IMR-90 (cell line): ENCODE data around the gene PPP1R16B. TPM values are rescaled to one million over a fixed set of nuclear protein-coding genes. Genes with fewer than 3 reads are reported as not detected.

ENCODE experiments used
- ATAC-seq: fragments of 200-7000 bp; cut with Tn5 transposase; 2 replicates; pipeline ENCODE4 v1.9.1; 2020; ENCODE audit warnings: low read depth, mild to moderate bottlenecking, moderate library complexity
- BruUV-seq: library from RNA; stranded (reverse); fragments of 400-500 nt; replicated peaks from 2 replicates; lab custom pipeline; 2021; lab: Mats Ljungman, UMichigan
- CTCF ChIA-PET: fragments of 300-600 bp; formaldehyde crosslinking; extraction: SDS; loops from one replicate; lab custom pipeline; 2021; ENCODE audit warnings: antibody characterized with exemption; lab: Yijun Ruan, JAX
- POLR2A ChIA-PET: fragments of 300-600 bp; sonication (Branson Sonifier 250); formaldehyde crosslinking; loops from one replicate; lab custom pipeline; 2022; ENCODE audit warnings: antibody characterized with exemption; ENCODE audit not compliant: unreplicated experiment; lab: Charles Lee
- DNase-seq: peaks from one replicate; pipeline ENCODE4 v3.0.0; 2013
- H2AFZ ChIP-seq: replicated peaks from 2 replicates; pipeline ENCODE3; 2013; ENCODE audit warnings: low read length, mild to moderate bottlenecking; ENCODE audit not compliant: poor library complexity
- H2AK5ac ChIP-seq: 2 replicates; pipeline ENCODE4 v1.6.1; 2013; ENCODE audit warnings: low read depth, low read length, inconsistent platforms
- H2AK9ac ChIP-seq: replicated peaks from 2 replicates; pipeline ENCODE3; 2013; ENCODE audit warnings: mild to moderate bottlenecking, low read depth, low read length, moderate library complexity; ENCODE audit not compliant: poor library complexity
- H2BK120ac ChIP-seq: 2 replicates; pipeline ENCODE4 v1.6.1; 2013; ENCODE audit warnings: low read depth, low read length, inconsistent platforms
- H2BK15ac ChIP-seq: 3 replicates; pipeline ENCODE4 v1.6.1; 2013; ENCODE audit warnings: low read depth, low read length, inconsistent platforms
- H2BK20ac ChIP-seq: 2 replicates; pipeline ENCODE4 v1.6.1; 2013; ENCODE audit warnings: low read depth, mild to moderate bottlenecking, inconsistent platforms, low read length, moderate library complexity
- H2BK5ac ChIP-seq: 2 replicates; pipeline ENCODE4 v1.6.1; 2013; ENCODE audit warnings: mild to moderate bottlenecking, low read depth, low read length, inconsistent platforms; ENCODE audit not compliant: poor library complexity, severe bottlenecking
- H3K14ac ChIP-seq: replicated peaks from 2 replicates; pipeline ENCODE4 v1.6.1; 2013; ENCODE audit warnings: low read depth, low read length, inconsistent platforms
- H3K18ac ChIP-seq: 2 replicates; pipeline ENCODE4 v1.6.1; 2013; ENCODE audit warnings: low read depth, low read length, control low read depth
- H3K23ac ChIP-seq: 2 replicates; pipeline ENCODE4 v1.6.1; 2013; ENCODE audit warnings: low read depth, low read length, inconsistent platforms
- H3K27ac ChIP-seq: 2 replicates; pipeline ENCODE4 v1.5.1; 2013; ENCODE audit warnings: mild to moderate bottlenecking, control low read depth, low read length; ENCODE audit not compliant: insufficient read depth
- H3K27me3 ChIP-seq: 2 replicates; pipeline ENCODE4 v1.6.1; 2013; ENCODE audit warnings: low read length; ENCODE audit not compliant: control insufficient read depth, insufficient read depth
- H3K36me3 ChIP-seq: 2 replicates; pipeline ENCODE4 v1.6.1; 2013; ENCODE audit warnings: low read length, mixed read lengths; ENCODE audit not compliant: control insufficient read depth, insufficient read depth
- H3K4ac ChIP-seq: 2 replicates; pipeline ENCODE4 v1.6.1; 2013; ENCODE audit warnings: low read depth, low read length, inconsistent platforms
- H3K4me1 ChIP-seq: 2 replicates; pipeline ENCODE4 v1.6.1; 2013; ENCODE audit warnings: low read length, mixed read lengths; ENCODE audit not compliant: control insufficient read depth, insufficient read depth
- H3K4me2 ChIP-seq: 2 replicates; pipeline ENCODE4 v1.6.1; 2013; ENCODE audit warnings: low read depth, mild to moderate bottlenecking, control low read depth, low read length, moderate library complexity
- H3K4me3 ChIP-seq: 2 replicates; pipeline ENCODE4 v1.5.1; 2013; ENCODE audit warnings: low read depth, mild to moderate bottlenecking, control low read depth, low read length, moderate library complexity; ENCODE audit not compliant: insufficient read depth
- H3K56ac ChIP-seq: 2 replicates; pipeline ENCODE4 v1.6.1; 2013; ENCODE audit warnings: low read length, inconsistent platforms; ENCODE audit not compliant: insufficient read depth; ENCODE audit errors: extremely low read depth
- H3K79me1 ChIP-seq, 2 experiments: 2 replicates each; pipeline ENCODE4 v1.6.1; 2013; ENCODE audit warnings: low read length in 2 of 2, inconsistent platforms in 1 of 2, low read depth in 1 of 2
- H3K9ac ChIP-seq: 2 replicates; pipeline ENCODE4 v1.6.1; 2013; ENCODE audit warnings: low read depth, low read length, control low read depth
- H3K9me1 ChIP-seq: 2 replicates; pipeline ENCODE4 v1.6.1; 2013; ENCODE audit warnings: low read length, inconsistent platforms; ENCODE audit not compliant: insufficient read depth
- H3K9me3 ChIP-seq: 2 replicates; pipeline ENCODE4 v1.6.1; 2013; ENCODE audit warnings: low read length; ENCODE audit not compliant: control insufficient read depth, insufficient read depth
- H4K20me1 ChIP-seq: 2 replicates; pipeline ENCODE4 v1.6.1; 2013; ENCODE audit warnings: low read length, inconsistent platforms; ENCODE audit not compliant: insufficient read depth
- H4K5ac ChIP-seq: 2 replicates; pipeline ENCODE4 v1.6.1; 2013; ENCODE audit warnings: mild to moderate bottlenecking, low read depth, low read length, control low read depth
- H4K8ac ChIP-seq, 2 experiments: 2 replicates each; pipeline ENCODE4 v1.6.1; 2013; ENCODE audit warnings: low read depth in 2 of 2, low read length in 2 of 2, control low read depth in 1 of 2, inconsistent platforms in 1 of 2
- H4K91ac ChIP-seq: 2 replicates; pipeline ENCODE4 v1.6.1; 2013; ENCODE audit warnings: low read depth, low read length, inconsistent platforms; ENCODE audit not compliant: insufficient read depth
- BHLHE40 ChIP-seq: fragments of 150-350 bp; IDR thresholded peaks from 2 replicates; pipeline ENCODE4 v1.6.1; 2016; ENCODE audit warnings: mild to moderate bottlenecking, low read depth, low read length
- CEBPB ChIP-seq: IDR thresholded peaks from 2 replicates; pipeline ENCODE4 v1.6.1; 2012; ENCODE audit warnings: low read depth, low read length, improper control_type of control experiment
- CHD1 ChIP-seq: IDR thresholded peaks from 2 replicates; pipeline ENCODE4 v1.6.1; 2012; ENCODE audit warnings: low read depth, low read length, improper control_type of control experiment
- CTCF ChIP-seq: conservative IDR thresholded peaks from 2 replicates; pipeline ENCODE4 v1.5.1; 2012; ENCODE audit warnings: mild to moderate bottlenecking, low read depth, low read length, improper control_type of control experiment
- ELK1 ChIP-seq: fragments of 150-350 bp; IDR thresholded peaks from 2 replicates; pipeline ENCODE4 v1.6.1; 2016; ENCODE audit warnings: low read depth, mild to moderate bottlenecking, low read length, moderate library complexity, borderline replicate concordance
- FOS ChIP-seq: fragments of 150-350 bp; IDR thresholded peaks from 2 replicates; pipeline ENCODE4 v1.6.1; 2016; ENCODE audit warnings: low read depth, low read length
- MAFK ChIP-seq: IDR thresholded peaks from 2 replicates; pipeline ENCODE4 v1.6.1; 2012; ENCODE audit warnings: low read depth, low read length, improper control_type of control experiment
- MAZ ChIP-seq: IDR thresholded peaks from 2 replicates; pipeline ENCODE4 v1.6.1; 2012; ENCODE audit warnings: low read depth, mild to moderate bottlenecking, low read length, improper control_type of control experiment, moderate library complexity, borderline replicate concordance
- MXI1 ChIP-seq: IDR thresholded peaks from 2 replicates; pipeline ENCODE4 v1.6.1; 2012; ENCODE audit warnings: low read depth, mild to moderate bottlenecking, low read length, moderate library complexity, borderline replicate concordance
- NFE2L2 ChIP-seq: fragments of 150-350 bp; IDR thresholded peaks from 2 replicates; pipeline ENCODE4 v1.6.1; 2016; ENCODE audit warnings: low read depth, mild to moderate bottlenecking, low read length
- POLR2A ChIP-seq: IDR thresholded peaks from 2 replicates; pipeline ENCODE4 v1.6.1; 2012; ENCODE audit warnings: mild to moderate bottlenecking, low read depth, low read length
- RCOR1 ChIP-seq: IDR thresholded peaks from 2 replicates; pipeline ENCODE4 v1.6.1; 2012; ENCODE audit warnings: mild to moderate bottlenecking, low read length, improper control_type of control experiment; ENCODE audit not compliant: insufficient replicate concordance
- RFX5 ChIP-seq: IDR thresholded peaks from 2 replicates; pipeline ENCODE4 v1.8.0; 2012; ENCODE audit warnings: low read depth, mild to moderate bottlenecking, low read length, moderate library complexity
- SMC3 ChIP-seq: fragments of 150-350 bp; IDR thresholded peaks from 2 replicates; pipeline ENCODE4 v1.6.1; 2016; ENCODE audit warnings: low read depth, mild to moderate bottlenecking, antibody characterized with exemption, low read length, moderate library complexity
- USF2 ChIP-seq: fragments of 150-350 bp; IDR thresholded peaks from 2 replicates; pipeline ENCODE4 v1.6.1; 2017; ENCODE audit warnings: mild to moderate bottlenecking, antibody characterized with exemption, low read length, low read depth
- WGBS, 2 experiments: methylation state at CpG; one replicate each; pipeline versions ENCODE4 v1.1.5 to v1.1.7; 2013; ENCODE audit warnings: missing lambda C conversion rate in 2 of 2; ENCODE audit not compliant: insufficient read length in 1 of 2; ENCODE audit errors: extremely low coverage in 2 of 2; 5-methylcytosine and 5-hydroxymethylcytosine counted together
- dilution Hi-C: fragments of 300-500 bp; cut with HindIII; formaldehyde crosslinking; loops from one replicate; pipeline ENCODE4 v1.14.3; 2018; ENCODE audit warnings: low sequenced_read_pairs; ENCODE audit not compliant: unreplicated experiment
- in situ Hi-C: fragments of 300-500 bp; cut with MboI; formaldehyde crosslinking; loops from 3 replicates; pipeline ENCODE4 v1.14.3; 2019; ENCODE audit warnings: low sequenced_read_pairs, inconsistent platforms, mixed read lengths
- intact Hi-C: fragments of 100-400 bp; cut with micrococcal nuclease; formaldehyde crosslinking; loops from 2 replicates; pipeline ENCODE4 v1.10.0; 2022
- polyA plus RNA-seq, 3 experiments: library from polyadenylated mRNA; depleted of rRNA; stranded (reverse); fragments of >200 nt; gene quantifications; 2 replicates each; pipeline ENCODE4 v1.2.3, GENCODE V29; 2012; ENCODE audit warnings: low replicate concordance in 1 of 3
- total RNA-seq: library from RNA; depleted of rRNA; stranded (reverse); fragments of >200 nt; gene quantifications from 2 replicates; pipeline ENCODE4 v1.2.3, GENCODE V29; 2012

Gene PPP1R16B
- total and polyA plus RNA-seq, 2 of the 4 experiments (the other 2 are of a cell fraction): not detected

GRCh38 chr20:38804682-38805501, 605 bp upstream of the PPP1R16B start:
- no peaks in the 10 kb centered on the region for H3K79me1 ChIP-seq
- POLR2A ChIA-PET: no interaction called here
- H2BK5ac ChIP-seq: no peak overlapping the region
- no peaks in the 10 kb centered on the region for H3K36me3 ChIP-seq
- intact Hi-C loops (no loop called here), dilution Hi-C loops (no loop called here), in situ Hi-C loops (no loop called here)
- no peaks in the 10 kb centered on the region for H3K9me3 ChIP-seq
- peak overlapping the region; percentile 58 for H2AFZ ChIP-seq
- H3K4ac ChIP-seq: no peak overlapping the region
- peaks cover 50% of the 10 kb centered on the region for H3K27me3 ChIP-seq
- H3K9me1 ChIP-seq: no peaks in the 10 kb centered on the region
- no peak overlapping the region; the same call in 1 of the 2 replicates for H3K4me2 ChIP-seq
- WGBS, 2 experiments: 32% methylated on average over 8 of the region's 18 CpGs; no CpG with 5 or more reads in 1 of the 2 experiments
- H3K56ac ChIP-seq: no peak overlapping the region
- peak overlapping the region; percentile 28 for H2AK9ac ChIP-seq
- no peak overlapping the region for H3K14ac ChIP-seq
- H3K4me1 ChIP-seq: no peaks in the 10 kb centered on the region
- H2BK120ac ChIP-seq: no peak overlapping the region
- ATAC-seq: no peak
- no peak overlapping the region for H3K9ac ChIP-seq
- no peak overlapping the region for H4K8ac ChIP-seq
- no peak overlapping the region for H3K23ac ChIP-seq
- H2AK5ac ChIP-seq: no peak overlapping the region
- CTCF ChIA-PET: no interaction called here
- no peak overlapping the region for H4K91ac ChIP-seq
- H4K5ac ChIP-seq: no peak overlapping the region
- no TSS peak for BruUV-seq
- H2BK20ac ChIP-seq: no peak overlapping the region
- H2BK15ac ChIP-seq: no peak overlapping the region
- no peak overlapping the region for H3K27ac ChIP-seq
- no peak for DNase-seq
- no peak overlapping the region for H3K18ac ChIP-seq
- H4K20me1 ChIP-seq: no peaks in the 10 kb centered on the region
- no peak overlapping the region for H3K4me3 ChIP-seq
- TF ChIP-seq FOS: no peak
- TF ChIP-seq CHD1: no peak
- no peak for TF ChIP-seq MAZ
- no peak for TF ChIP-seq SMC3
- TF ChIP-seq NFE2L2: no peak
- no peak for TF ChIP-seq POLR2A
- no peak for TF ChIP-seq CTCF
- no peak for TF ChIP-seq RFX5
- TF ChIP-seq CEBPB: no peak
- no peak for TF ChIP-seq ELK1
- TF ChIP-seq MAFK: no peak
- no peak for TF ChIP-seq RCOR1
- TF ChIP-seq USF2: no peak
- no peak for TF ChIP-seq BHLHE40
- no peak for TF ChIP-seq MXI1
